22Rv1 (cell line): Measurements from ENCODE around the gene B3GNT4.

Experiments
- ZFX ChIP-seq: fragments of 450-650 bp; IDR thresholded peaks from 2 replicates; pipeline ENCODE4 v1.6.1; 2017; ENCODE audit warnings: antibody characterized with exemption, borderline replicate concordance
- TF ChIP-seq, protein P1 (sequence below): fragments of 450-650 bp; IDR thresholded peaks from 2 replicates; pipeline ENCODE4 v1.5.1; 2017; ENCODE audit warnings: mild to moderate bottlenecking

- TF ChIP-seq, protein P1, sequence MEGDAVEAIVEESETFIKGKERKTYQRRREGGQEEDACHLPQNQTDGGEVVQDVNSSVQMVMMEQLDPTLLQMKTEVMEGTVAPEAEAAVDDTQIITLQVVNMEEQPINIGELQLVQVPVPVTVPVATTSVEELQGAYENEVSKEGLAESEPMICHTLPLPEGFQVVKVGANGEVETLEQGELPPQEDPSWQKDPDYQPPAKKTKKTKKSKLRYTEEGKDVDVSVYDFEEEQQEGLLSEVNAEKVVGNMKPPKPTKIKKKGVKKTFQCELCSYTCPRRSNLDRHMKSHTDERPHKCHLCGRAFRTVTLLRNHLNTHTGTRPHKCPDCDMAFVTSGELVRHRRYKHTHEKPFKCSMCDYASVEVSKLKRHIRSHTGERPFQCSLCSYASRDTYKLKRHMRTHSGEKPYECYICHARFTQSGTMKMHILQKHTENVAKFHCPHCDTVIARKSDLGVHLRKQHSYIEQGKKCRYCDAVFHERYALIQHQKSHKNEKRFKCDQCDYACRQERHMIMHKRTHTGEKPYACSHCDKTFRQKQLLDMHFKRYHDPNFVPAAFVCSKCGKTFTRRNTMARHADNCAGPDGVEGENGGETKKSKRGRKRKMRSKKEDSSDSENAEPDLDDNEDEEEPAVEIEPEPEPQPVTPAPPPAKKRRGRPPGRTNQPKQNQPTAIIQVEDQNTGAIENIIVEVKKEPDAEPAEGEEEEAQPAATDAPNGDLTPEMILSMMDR: no peak
- no peak for TF ChIP-seq ZFX
Observed at GRCh38 chr12:122243965-122244364, 40.5 kb downstream of the B3GNT4 start.
